GM13977 (cell line): ENCODE data around the gene CXCL11.
"Not testable (repeated sequence)": the region's sequence is repeated elsewhere in the genome, so short reads cannot be mapped to it uniquely, and the experiment has no call there.

Experiments
- DNase-seq: peaks from one replicate; pipeline ENCODE4 v3.0.0; 2012; ENCODE audit warnings: low spot score
- in situ Hi-C: fragments of 300-500 bp; cut with MboI; formaldehyde crosslinking; loops from one replicate; pipeline ENCODE4 v1.12.0; 2022; ENCODE audit warnings: low sequenced_read_pairs, low pct_unique_long_range_greater_than_20kb, mixed read lengths, inconsistent platforms; ENCODE audit not compliant: unreplicated experiment
- TF ChIP-seq, protein P1 (sequence below): IDR thresholded peaks from 2 replicates; pipeline ENCODE4 v1.5.1; 2012; ENCODE audit warnings: mild to moderate bottlenecking, control low read depth; ENCODE audit not compliant: insufficient read depth; ENCODE audit errors: extremely low read depth, missing control alignments

The CXCL11 gene

GRCh38 chr4:76059750-76060149 is 23.9 kb upstream of the CXCL11 start:
- no peak for DNase-seq
- in situ Hi-C loops: loop anchor here (25.0 kb wide), 1 partner anchor 147 kb away; the partner anchor contains the start of gene PPEF2
- TF ChIP-seq, protein P1, sequence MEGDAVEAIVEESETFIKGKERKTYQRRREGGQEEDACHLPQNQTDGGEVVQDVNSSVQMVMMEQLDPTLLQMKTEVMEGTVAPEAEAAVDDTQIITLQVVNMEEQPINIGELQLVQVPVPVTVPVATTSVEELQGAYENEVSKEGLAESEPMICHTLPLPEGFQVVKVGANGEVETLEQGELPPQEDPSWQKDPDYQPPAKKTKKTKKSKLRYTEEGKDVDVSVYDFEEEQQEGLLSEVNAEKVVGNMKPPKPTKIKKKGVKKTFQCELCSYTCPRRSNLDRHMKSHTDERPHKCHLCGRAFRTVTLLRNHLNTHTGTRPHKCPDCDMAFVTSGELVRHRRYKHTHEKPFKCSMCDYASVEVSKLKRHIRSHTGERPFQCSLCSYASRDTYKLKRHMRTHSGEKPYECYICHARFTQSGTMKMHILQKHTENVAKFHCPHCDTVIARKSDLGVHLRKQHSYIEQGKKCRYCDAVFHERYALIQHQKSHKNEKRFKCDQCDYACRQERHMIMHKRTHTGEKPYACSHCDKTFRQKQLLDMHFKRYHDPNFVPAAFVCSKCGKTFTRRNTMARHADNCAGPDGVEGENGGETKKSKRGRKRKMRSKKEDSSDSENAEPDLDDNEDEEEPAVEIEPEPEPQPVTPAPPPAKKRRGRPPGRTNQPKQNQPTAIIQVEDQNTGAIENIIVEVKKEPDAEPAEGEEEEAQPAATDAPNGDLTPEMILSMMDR: no peak

GRCh38 chr4:76058888-76059426 is 23.1 kb upstream of the CXCL11 start:
- in situ Hi-C loops: loop anchor here (25.0 kb wide), 1 partner anchor 147 kb away; the partner anchor contains the start of gene PPEF2
- DNase-seq: no peak
- TF ChIP-seq, protein P1: no peak

- TF ChIP-seq, protein P1: no peak
- in situ Hi-C loops: loop anchor here (25.0 kb wide), 1 partner anchor 146 kb away; the partner anchor contains the start of gene PPEF2
Observed at GRCh38 chr4:76058302-76058701, 22.4 kb upstream of the CXCL11 start.

DNA sequence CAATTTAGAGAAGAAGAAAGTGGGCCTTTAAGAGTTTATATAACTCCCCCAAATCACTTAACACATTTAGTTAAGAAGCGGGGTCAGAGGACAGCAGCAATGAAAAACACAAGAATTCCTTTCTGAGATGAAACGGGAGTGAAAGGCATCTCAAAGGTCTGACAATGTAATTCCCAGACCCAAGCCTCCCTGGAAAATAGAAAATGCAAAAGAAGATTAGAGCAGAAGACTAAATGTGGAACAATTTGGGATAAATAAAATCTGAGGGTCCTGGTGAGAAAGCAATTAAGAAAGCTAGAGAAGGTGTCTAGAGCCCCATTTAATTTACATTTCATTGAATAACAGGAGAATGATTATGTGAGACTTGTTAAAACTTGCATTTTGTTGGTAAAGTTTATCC is 19.6 kb upstream of the CXCL11 start:
- in situ Hi-C loops: loop anchor here (25.0 kb wide), 1 partner anchor 143 kb away; the partner anchor contains the start of gene PPEF2
- no peak for DNase-seq
- TF ChIP-seq, protein P1: no peak

More at GRCh38 chr4:76058302-76058701, 22.4 kb upstream of the CXCL11 start:
- peak; percentile 61 for DNase-seq

GRCh38 chr4:76055016-76055415 is 19.1 kb upstream of the CXCL11 start:
- TF ChIP-seq, protein P1: no peak
- peak; percentile 81 for DNase-seq
- in situ Hi-C loops: loop anchor here (25.0 kb wide), 1 partner anchor 143 kb away; the partner anchor contains the start of gene PPEF2

DNA sequence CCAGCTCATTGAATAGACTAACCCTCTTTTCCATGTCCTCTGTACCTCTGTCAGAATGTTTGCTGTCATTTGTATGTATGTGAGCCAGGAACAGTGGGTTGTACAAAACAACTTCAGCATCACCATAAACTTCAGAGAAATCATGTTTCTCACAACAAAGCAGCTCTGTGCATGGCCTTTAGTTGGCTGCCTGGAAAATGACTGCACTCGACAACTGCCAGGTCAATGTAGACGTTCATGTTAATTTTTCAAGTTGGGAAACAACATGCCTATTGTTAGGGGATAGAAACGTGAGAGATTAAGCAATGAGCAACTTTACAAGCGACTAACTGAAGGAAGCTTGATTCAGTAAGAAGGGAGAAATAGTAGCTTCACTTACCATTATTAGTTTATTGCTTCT is 17.9 kb upstream of the CXCL11 start:
- in situ Hi-C loops: loop anchor here (25.0 kb wide), 1 partner anchor 141 kb away; the partner anchor contains the start of gene PPEF2
- no peak for DNase-seq
- TF ChIP-seq, protein P1: no peak

DNA sequence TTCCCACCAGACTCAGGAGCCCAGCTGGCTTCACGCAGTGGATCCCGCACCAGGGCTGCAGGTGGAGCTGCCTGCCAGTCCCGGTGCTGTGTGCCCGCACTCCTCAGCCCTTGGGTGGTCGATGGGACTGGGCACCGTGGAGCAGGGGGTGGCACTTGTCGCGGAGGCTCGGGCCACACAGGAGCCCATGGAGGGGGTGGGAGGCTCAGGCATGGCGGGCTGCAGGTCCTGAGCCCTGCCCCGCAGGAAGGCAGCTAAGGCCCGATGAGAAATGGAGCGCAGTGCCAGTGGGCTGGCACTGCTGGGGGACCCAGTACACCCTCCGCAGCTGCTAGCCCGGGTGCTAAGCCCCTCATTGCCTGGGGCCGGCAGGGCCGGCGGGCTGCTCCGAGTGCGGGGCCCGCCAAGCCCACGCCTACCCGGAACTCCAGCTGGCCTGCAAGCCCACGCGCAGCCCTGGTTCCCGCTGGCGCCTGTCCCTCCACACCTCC is 14.7 kb upstream of the CXCL11 start:
- not testable (repeated sequence) for DNase-seq
- in situ Hi-C loops: loop anchor here (25.0 kb wide), 1 partner anchor 138 kb away; the partner anchor contains the start of gene PPEF2

- in situ Hi-C loops: loop anchor here (25.0 kb wide), 1 partner anchor 138 kb away; the partner anchor contains the start of gene PPEF2
- DNase-seq: not testable (repeated sequence)
Observed at GRCh38 chr4:76049860-76050416, 14.1 kb upstream of the CXCL11 start.

GRCh38 chr4:76044686-76045085 is 8.8 kb upstream of the CXCL11 start:
- DNase-seq, in situ Hi-C loops: not testable (repeated sequence)

DNA sequence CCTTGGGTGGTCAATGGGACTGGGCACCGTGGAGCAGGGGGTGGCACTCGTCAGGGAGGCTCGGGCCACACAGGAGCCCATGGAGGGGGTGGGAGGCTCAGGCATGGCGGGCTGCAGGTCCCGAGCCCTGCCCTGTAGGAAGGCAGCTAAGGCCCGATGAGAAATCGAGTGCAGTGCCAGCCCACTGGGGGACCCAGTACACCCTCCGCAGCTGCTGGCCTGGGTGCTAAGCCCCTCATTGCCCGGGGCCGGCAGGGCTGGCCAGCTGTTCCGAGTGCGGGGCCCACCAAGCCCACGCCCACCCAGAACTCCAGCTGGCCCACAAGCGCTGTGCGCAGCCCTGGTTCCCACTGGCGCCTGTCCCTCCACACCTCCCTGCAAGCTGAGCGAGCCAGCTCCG is 7.4 kb upstream of the CXCL11 start:
- in situ Hi-C loops, DNase-seq: not testable (repeated sequence)
